Activated CD8-positive, alpha-beta T cell treated with anti-CD3 and anti-CD28 coated beads for 36 hours (primary cell): ENCODE measurements around the gene PIEZO1. TPM values are rescaled to one million over a fixed set of nuclear protein-coding genes. Genes with fewer than 3 reads are reported as not detected.
"Not testable (repeated sequence)": the region's sequence is repeated elsewhere in the genome, so short reads cannot be mapped to it uniquely, and the experiment has no call there.

Experiments
- ATAC-seq: fragments of 200-7000 bp; cut with Tn5 transposase; one replicate; pipeline ENCODE4 v1.10.0; 2021; ENCODE audit warnings: mild to moderate bottlenecking, moderate library complexity
- CTCF ChIA-PET: fragments of 350-600 bp; sonication (Branson Sonifier 250); formaldehyde crosslinking; loops from one replicate; lab custom pipeline; 2021; ENCODE audit warnings: antibody characterized with exemption; lab: Charles Lee
- POLR2A ChIA-PET: fragments of 350-600 bp; sonication (Branson Sonifier 250); formaldehyde crosslinking; loops from one replicate; lab custom pipeline; 2021; ENCODE audit warnings: antibody characterized with exemption; lab: Charles Lee
- DNase-seq: peaks from one replicate; pipeline ENCODE4 v3.0.0-alpha.2; 2020
- H3K27ac Mint-ChIP-seq: one replicate; pipeline ENCODE4 v1.8.0; 2021; ENCODE audit warnings: mild to moderate bottlenecking, mixed read lengths
- H3K27me3 Mint-ChIP-seq: one replicate; pipeline ENCODE4 v1.8.0; 2021; ENCODE audit warnings: mixed read lengths
- H3K36me3 Mint-ChIP-seq: one replicate; pipeline ENCODE4 v1.8.0; 2021; ENCODE audit warnings: low read depth, mixed read lengths
- H3K4me1 Mint-ChIP-seq: one replicate; pipeline ENCODE4 v1.8.0; 2021; ENCODE audit warnings: low read depth, mixed read lengths
- H3K4me3 Mint-ChIP-seq: one replicate; pipeline ENCODE4 v1.8.0; 2021; ENCODE audit warnings: mild to moderate bottlenecking, moderate library complexity, mixed read lengths
- H3K9me3 Mint-ChIP-seq: one replicate; pipeline ENCODE4 v1.8.0; 2021; ENCODE audit warnings: mixed read lengths
- intact Hi-C: fragments of 100-400 bp; cut with micrococcal nuclease; formaldehyde crosslinking; loops from one replicate; pipeline ENCODE4 v1.10.0; 2022
- total RNA-seq, 2 experiments: library from RNA; stranded (reverse); gene quantifications; one replicate each; pipeline ENCODE4 v1.2.3, GENCODE V29; 2021
- TF ChIP-seq, protein P1 (sequence below): fragments of 200-600 bp; IDR thresholded peaks from one replicate; pipeline ENCODE4 v1.8.0; 2022; ENCODE audit warnings: antibody characterized with exemption, mild to moderate bottlenecking

Gene PIEZO1
- total RNA-seq, 2 experiments from 2014 or later: 87.7 to 91.8 TPM

DNA sequence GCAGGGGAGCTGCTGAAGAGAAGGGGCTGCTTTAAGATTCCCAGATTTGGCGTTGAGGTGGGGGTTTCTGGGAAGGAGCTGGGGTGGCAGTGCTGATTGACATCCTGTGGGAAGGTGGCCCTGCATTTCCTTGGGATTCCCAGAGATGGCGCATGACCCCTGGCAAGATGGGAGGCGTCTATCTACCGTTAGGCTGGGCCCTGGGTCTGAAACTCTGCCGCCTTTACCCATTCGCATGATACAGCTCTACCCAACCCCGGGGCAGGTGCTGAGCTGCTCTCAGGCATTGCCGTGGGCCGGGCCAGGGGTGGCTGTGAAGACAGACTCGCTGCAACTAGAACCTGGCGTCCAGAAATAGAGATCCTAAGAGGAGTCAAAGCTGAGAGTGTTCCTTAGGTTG, 112.2 kb downstream of the PIEZO1 start:
- CTCF ChIA-PET: interaction anchor here (1.1 to 1.2 kb wide), 2 partner anchors 8 to 19 kb away, joined by 3 to 4 read pairs; no protein-coding TSS in a partner anchor
- ATAC-seq: no peak
- POLR2A ChIA-PET: interaction anchor here (1.0 to 1.2 kb wide), 2 partner anchors 8 to 9 kb away, joined by 4 read pairs; no protein-coding TSS in a partner anchor

DNA sequence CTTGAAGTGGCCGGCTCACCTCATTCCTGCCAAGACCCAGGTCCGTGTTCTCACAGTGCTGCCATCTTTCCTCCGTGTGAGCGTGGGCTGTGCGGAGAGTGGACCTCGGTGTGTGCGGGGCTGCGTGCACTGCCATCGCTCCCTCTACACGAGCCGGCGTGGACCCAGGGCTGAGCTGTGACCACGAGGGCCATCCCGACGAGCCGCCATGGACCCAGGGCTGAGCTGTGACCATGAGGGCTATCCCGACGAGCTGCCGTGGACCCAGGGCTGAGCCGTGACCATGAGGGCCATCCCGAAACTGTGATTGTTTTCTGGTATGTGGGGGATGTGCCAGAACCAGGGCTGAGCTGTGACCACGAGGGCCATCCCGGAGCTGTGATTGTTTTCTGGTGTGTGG, 113.2 kb downstream of the PIEZO1 start:
- H3K9me3 Mint-ChIP-seq: no peaks in the 10 kb centered on the region
- intact Hi-C loops: no loop called here
- no peak for DNase-seq
- peaks cover 2% of the 10 kb centered on the region for H3K4me1 Mint-ChIP-seq
- ChIA-PET CTCF (interaction anchor here (1.1 to 1.7 kb wide), 4 partner anchors 9 to 18 kb away, joined by 3 to 7 read pairs (median 4); partner anchors contain the start of gene MVD), POLR2A (interaction anchor here (0.9 to 1.2 kb wide), 2 partner anchors 9 kb away, joined by 3 to 4 read pairs; partner anchors contain the start of gene MVD)
- TF ChIP-seq, protein P1, sequence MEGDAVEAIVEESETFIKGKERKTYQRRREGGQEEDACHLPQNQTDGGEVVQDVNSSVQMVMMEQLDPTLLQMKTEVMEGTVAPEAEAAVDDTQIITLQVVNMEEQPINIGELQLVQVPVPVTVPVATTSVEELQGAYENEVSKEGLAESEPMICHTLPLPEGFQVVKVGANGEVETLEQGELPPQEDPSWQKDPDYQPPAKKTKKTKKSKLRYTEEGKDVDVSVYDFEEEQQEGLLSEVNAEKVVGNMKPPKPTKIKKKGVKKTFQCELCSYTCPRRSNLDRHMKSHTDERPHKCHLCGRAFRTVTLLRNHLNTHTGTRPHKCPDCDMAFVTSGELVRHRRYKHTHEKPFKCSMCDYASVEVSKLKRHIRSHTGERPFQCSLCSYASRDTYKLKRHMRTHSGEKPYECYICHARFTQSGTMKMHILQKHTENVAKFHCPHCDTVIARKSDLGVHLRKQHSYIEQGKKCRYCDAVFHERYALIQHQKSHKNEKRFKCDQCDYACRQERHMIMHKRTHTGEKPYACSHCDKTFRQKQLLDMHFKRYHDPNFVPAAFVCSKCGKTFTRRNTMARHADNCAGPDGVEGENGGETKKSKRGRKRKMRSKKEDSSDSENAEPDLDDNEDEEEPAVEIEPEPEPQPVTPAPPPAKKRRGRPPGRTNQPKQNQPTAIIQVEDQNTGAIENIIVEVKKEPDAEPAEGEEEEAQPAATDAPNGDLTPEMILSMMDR: no peak
- H3K4me3 Mint-ChIP-seq: no peak overlapping the region
- no peak for ATAC-seq
- no peak overlapping the region for H3K27ac Mint-ChIP-seq
- H3K27me3 Mint-ChIP-seq: no peaks in the 10 kb centered on the region
- H3K36me3 Mint-ChIP-seq: peaks cover 4% of the 10 kb centered on the region

More for the DNA sequence above, 112.2 kb downstream of the PIEZO1 start:
- H3K36me3 Mint-ChIP-seq: peaks cover 4% of the 10 kb centered on the region
- H3K4me1 Mint-ChIP-seq: no peaks in the 10 kb centered on the region
- no peak overlapping the region for H3K4me3 Mint-ChIP-seq
- H3K27me3 Mint-ChIP-seq: no peaks in the 10 kb centered on the region
- H3K9me3 Mint-ChIP-seq: no peaks in the 10 kb centered on the region
- DNase-seq: no peak
- H3K27ac Mint-ChIP-seq: no peak overlapping the region
- intact Hi-C loops: no loop called here
- TF ChIP-seq, protein P1: no peak

DNA sequence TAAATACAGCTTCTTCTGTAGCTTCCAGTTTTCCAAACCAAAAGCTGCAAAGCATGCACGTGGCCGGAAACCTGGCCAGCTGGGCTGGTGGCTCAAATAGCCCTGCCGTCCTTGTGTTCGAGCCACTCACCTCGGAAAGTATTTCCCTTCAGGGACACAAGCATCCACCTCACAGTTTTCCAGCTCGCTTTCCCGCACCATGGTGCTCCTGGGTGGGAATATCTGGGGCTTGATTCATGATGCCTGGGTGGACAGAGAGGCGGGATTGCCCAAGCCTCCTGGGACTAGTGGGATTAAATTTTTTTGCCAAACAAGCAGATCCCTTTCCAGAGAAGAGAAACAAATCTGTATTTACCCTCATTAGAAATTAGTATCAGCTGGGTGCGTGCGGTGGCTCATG, 115.0 kb downstream of the PIEZO1 start:
- intact Hi-C loops: no loop called here
- ATAC-seq (no peak), DNase-seq (no peak)
- H3K4me3 Mint-ChIP-seq: no peak overlapping the region
- no peaks in the 10 kb centered on the region for H3K27me3 Mint-ChIP-seq
- no peaks in the 10 kb centered on the region for H3K9me3 Mint-ChIP-seq
- H3K4me1 Mint-ChIP-seq: peaks cover 5% of the 10 kb centered on the region
- peaks cover 4% of the 10 kb centered on the region for H3K36me3 Mint-ChIP-seq
- no peak overlapping the region for H3K27ac Mint-ChIP-seq
- POLR2A ChIA-PET: interaction anchor here (1.1 kb wide), 1 partner anchor 8 kb away, joined by 6 read pairs; no protein-coding TSS in a partner anchor
- TF ChIP-seq, protein P1: no peak
- CTCF ChIA-PET: interaction anchor here (1.0 kb wide), 1 partner anchor 12 kb away, joined by 4 read pairs; no protein-coding TSS in a partner anchor

DNA sequence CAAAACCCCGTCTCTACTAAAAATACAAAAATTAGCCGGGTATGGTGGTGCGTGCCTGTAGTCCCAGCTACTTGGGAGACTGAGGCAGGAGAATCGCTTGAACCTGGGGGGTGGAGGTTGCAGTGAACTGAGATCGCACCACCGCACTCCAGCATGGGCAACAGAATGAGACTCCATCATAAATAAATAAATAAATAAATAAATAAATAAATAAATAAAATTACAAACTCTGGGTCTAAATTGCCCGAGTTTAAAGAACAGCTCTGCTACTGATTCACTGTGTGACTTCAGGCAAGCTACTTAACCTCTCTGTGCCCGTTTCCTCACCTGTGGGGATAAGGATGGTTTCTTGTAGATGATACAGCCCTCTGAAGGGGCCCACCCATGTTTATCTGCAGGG, 115.5 kb downstream of the PIEZO1 start:
- DNase-seq, ATAC-seq, H3K4me3 Mint-ChIP-seq, H3K4me1 Mint-ChIP-seq, H3K27ac Mint-ChIP-seq, H3K36me3 Mint-ChIP-seq, H3K9me3 Mint-ChIP-seq, H3K27me3 Mint-ChIP-seq, intact Hi-C loops: not testable (repeated sequence)
- CTCF ChIA-PET: interaction anchor here (1.0 to 1.8 kb wide), 2 partner anchors 12 to 16 kb away, joined by 4 to 5 read pairs; no protein-coding TSS in a partner anchor
- POLR2A ChIA-PET: interaction anchor here (0.6 to 1.1 kb wide), 2 partner anchors 9 to 78 kb away, joined by 4 to 6 read pairs; no protein-coding TSS in a partner anchor

DNA sequence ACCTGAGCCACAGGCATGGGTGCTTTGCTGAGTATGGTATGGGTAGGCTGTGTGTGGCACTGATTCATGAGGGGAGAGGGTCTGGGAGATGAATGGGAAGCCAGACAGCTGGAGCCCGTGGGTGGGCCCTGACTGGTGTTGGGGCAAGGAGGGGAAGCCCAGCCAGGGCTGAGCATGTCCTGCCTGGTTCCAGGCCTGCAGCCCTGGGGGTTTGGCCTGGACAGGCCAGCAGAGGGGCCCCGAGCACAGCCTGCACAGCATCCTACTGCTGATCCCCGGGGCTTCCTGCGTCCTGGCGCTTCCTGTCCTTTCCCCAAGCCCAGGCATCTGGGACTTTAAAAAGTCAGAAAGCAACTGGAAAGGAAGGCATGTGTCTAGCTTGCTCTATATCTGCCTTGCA, 117.6 kb downstream of the PIEZO1 start:
- Mint-ChIP-seq H3K36me3 (peaks cover 6% of the 10 kb centered on the region), H3K4me1 (peaks cover 9% of the 10 kb centered on the region), H3K4me3 (no peak overlapping the region), H3K27ac (no peak overlapping the region), H3K9me3 (no peaks in the 10 kb centered on the region), H3K27me3 (no peaks in the 10 kb centered on the region)
- DNase-seq: no peak
- TF ChIP-seq, protein P1: no peak
- ChIA-PET POLR2A (interaction anchor here (1.2 kb wide), 1 partner anchor 29 kb away, joined by 3 read pairs; the partner anchor contains the start of gene IL17C), CTCF (interaction anchor here (1.0 kb wide), 1 partner anchor 18 kb away, joined by 3 read pairs; no protein-coding TSS in a partner anchor)
- intact Hi-C loops: no loop called here
- no peak for ATAC-seq
